ENCODE results near the gene MMP7.

DNA sequence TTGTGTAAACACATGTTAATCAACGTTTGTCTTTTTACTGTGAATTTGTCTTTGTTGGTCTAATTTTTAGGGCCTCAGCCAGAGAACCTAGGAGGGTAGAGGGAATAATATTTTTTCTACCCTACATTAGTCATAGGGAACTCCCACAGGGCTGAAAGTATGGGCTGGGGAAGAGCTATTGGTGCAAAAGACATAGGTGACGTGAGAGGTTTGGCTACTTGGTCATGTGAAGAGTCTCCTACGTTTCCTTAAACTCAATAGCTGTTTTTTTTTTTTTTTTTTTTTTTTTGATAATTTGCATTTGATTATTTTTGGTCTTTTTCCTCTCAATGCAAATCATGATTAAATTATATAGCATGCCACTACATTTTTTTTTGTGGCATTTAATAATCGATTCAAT, 15.9 kb upstream of the MMP7 start:
- TF ChIP-seq, protein P1, sequence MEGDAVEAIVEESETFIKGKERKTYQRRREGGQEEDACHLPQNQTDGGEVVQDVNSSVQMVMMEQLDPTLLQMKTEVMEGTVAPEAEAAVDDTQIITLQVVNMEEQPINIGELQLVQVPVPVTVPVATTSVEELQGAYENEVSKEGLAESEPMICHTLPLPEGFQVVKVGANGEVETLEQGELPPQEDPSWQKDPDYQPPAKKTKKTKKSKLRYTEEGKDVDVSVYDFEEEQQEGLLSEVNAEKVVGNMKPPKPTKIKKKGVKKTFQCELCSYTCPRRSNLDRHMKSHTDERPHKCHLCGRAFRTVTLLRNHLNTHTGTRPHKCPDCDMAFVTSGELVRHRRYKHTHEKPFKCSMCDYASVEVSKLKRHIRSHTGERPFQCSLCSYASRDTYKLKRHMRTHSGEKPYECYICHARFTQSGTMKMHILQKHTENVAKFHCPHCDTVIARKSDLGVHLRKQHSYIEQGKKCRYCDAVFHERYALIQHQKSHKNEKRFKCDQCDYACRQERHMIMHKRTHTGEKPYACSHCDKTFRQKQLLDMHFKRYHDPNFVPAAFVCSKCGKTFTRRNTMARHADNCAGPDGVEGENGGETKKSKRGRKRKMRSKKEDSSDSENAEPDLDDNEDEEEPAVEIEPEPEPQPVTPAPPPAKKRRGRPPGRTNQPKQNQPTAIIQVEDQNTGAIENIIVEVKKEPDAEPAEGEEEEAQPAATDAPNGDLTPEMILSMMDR (IDR thresholded peaks at IDR 0.05; ENCODE audit: low read depth, low read length), result no peak
- TF ChIP-seq POLR2A (IDR thresholded peaks at IDR 0.05; ENCODE audit: extremely low read depth, insufficient read length), result no peak

Measured in NB4 (cell line).